ENCODE measurements around the gene NFYC.
"Not testable (repeated sequence)": the region's sequence is repeated elsewhere in the genome, so short reads cannot be mapped to it uniquely, and the experiment has no call there.

NFYC gene

DNA sequence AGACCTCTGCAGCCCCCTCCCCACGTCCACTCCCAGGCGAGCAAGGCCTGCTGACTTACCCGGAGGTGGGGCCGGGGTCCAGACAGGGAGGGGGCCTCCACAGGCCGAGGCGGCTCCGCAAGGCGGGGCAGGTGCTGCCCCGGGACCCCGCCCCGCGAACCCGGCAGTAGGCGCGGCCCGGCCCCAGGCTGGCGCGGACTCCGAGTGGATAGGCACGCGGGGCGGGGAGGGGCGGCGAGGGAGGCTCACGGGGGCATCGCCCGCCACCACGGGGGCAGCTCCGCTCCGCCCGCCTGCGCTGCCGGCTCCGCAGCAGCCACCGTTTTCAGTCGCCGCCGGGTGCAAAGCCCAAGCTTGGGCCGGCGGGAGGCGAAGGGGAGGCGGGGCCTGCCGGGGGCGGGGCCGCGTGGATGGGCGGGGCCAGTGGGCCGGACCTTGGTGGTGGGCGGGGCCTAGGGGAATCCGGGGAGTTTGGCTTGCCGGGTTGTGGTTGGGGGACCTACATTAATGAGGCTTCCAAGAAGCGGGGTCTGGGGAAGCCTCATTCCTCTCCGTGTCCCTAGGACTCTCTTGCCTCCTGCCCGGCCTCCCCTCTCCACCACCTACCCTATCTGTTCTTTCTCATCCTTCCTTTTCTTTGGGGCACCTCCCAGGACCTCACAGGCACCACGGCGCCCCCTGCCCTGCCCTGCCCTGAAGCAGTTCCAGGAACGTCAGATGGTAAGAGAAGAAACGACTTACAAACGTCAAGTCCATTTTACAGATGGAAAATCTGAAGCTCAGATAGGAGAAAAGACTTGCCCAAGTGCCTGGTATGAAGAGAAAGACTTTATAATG, 26.0 kb upstream of the NFYC start, which contains the start of gene RIMS3:
RIMS3 (minus strand) TSS at position 348 of the 837 bp plus-strand sequence. CDS start 23,757 bp downstream, outside the sequence.
- peak; percentile 73 to 80 for DNase-seq (ENCODE audit: low read depth in 2 of 2)

DNA sequence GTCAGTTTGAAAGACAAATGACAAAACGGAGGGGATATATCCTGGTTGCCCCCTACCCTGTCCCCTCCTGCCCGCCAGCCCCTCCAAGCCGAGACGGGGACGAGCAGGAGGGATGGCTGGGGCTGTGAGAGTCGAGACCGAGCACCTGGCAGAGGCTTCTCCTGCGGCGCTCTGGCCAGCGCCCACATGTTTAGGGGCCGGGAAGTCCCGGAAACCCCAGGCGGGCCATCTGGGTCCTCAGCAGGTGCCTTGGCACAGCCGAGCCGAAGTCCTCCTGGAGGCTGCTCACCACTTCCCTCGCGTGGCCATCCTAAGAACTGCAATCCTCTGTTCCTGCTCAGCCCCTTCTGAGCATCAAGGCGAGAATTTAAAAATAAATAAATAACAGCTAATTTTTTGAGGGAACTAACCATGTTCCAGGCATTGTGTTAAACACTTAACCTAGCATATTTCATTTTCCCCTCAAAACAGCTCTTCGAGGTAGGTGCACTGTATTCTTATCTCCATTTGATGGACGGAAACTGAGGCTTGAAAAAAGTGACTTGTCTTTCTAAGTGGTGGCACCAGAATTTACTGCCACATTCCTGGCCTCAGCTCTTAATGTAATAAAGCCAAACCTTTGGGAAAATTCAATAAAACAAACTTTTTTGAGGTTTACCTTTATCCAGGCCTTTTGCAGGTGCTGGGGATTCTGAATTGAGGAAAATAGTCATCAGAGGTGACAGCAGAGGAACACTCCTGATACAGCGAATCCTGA, 22.6 kb upstream of the NFYC start:
- peak; percentile 86 to 88 for DNase-seq (ENCODE audit: low read depth in 2 of 2)

DNA sequence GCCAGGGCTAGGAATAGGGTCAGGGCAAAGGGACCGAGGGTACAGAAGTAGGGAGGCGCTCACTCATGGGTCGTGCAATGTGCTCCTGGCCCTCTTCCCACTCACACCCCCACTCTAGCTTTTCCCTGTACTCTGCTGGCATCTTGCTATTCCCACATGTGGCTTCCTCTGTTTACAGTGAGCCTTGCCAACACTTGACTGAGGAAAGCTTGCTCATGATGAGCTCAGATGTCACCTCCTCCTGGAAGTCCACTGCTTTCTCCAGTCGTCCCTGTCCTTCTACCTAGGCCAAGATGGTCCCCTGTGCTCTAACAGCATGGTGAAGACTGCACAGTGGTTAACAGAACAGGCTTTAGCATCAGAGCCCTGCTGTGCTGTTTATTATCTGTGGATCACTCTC, 18.1 kb upstream of the NFYC start:
- no peak for DNase-seq (ENCODE audit: low read depth in 2 of 2)

DNA sequence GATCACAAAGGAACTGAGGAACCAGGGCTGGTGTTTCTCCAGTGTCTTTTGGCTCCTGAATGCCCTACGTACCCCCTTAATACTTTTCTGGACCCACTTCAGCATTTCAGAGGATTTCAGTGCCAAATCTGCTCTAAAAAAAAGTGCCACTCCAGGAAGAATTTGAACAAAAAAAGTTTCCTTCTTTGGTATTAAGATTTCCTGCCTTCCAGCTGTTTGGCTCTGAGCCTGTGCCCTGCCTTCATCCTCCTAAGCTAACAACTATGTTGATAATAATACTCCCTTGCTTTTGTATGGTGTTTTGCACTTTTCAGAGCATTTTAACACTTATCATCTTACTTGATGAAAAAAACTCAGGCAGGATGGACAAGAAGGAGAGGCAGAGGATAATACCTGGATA, 15.0 kb upstream of the NFYC start:
- no peak for DNase-seq (ENCODE audit: low read depth in 2 of 2)

DNA sequence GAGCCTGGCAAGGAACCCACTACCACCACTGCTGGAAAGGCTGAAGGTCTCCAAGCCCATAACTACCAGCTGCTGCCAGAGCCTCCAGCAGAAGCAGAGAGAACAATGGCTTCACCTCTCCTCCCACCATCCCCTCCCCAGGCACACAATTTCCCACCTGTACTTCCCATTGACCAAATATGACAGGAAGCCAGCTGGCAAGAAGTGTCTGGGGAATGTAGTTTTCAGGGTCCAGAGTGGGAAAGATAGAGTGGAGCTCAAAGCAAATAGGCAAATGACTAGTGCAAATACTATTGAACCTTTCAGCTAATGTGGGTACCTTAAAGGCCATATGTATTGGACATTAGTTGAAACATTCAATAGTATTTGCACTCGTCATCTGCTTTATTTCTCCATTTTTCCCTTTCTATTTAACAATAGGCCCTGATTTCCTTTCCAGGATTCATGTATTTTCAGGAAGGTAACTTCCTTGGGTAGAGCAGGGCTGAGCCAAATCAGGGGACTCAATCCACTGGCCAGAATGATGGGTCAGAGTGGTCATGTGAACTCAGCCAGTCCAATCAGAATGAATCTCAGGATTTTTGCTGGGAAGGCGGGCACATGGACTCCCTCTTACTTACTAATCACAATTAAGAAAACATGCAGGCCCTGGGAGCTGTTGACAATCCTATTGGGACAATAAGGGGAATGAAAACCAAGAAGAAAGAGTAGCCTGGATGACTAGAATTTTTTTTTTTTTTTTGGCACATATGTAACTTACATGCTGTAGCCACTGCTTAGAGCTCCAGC, 12.1 kb upstream of the NFYC start:
- DNase-seq (ENCODE audit: low read depth in 2 of 2), result no peak

DNA sequence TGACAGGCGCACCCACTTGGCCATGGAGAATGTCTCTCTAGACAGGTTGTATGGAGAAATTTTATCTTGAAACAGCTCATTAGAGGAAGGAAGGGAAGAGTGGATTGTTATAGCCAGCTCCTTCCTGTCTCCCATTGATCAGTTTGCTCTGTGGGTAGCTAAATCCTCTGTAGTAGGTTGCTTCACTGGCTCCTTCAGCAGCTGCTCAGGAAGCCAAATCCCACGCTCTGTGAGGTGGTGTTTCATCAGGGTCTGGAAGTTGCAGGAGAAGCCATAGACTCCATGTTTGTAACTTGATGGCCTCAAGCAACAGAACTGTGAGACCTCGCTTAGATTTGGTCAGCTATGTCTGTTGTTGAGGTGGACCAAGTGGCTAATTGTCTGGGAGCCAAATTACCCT, 6.8 kb upstream of the NFYC start:
- no peak for DNase-seq (ENCODE audit: low read depth in 2 of 2)

DNA sequence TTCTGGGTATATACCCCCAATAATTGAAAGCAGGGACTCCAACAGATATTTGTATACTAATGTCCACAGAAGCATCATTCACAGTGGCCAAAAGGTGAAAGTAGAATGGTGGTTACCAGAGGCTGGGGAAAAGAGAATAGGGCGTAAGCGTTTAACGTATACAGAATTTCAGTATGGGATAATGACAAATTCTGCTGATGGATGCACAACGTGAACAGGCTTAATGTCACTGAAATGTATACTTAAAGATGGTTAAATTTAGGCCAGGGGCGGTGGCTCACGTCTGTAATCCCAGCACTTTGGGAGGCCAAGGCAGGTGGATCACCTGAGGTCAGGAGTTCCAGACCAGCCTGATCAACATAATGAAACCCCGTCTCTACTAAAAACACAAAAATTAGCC, 4.4 kb upstream of the NFYC start:
- DNase-seq (ENCODE audit: low read depth in 2 of 2), result no peak

DNA sequence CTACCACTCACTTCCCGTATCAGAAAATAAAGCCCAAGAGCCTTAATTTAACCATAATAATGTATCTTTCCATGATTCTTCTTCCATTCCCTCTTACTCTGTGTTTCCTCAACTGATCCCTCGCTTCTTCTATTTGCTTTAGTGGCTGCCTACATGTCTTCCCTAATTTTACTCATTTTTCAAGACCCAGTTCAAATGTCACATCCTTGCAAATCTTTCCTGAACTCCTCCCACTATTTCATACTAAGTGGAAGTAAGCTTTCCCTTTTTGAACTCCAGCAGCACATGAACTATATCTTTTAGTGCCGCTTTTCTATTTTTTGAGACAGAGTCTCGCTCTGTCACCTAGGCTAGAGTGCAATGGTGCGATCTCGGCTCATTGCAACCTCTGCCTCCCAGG, 3.8 kb upstream of the NFYC start:
- DNase-seq (ENCODE audit: low read depth in 2 of 2), result no peak

DNA sequence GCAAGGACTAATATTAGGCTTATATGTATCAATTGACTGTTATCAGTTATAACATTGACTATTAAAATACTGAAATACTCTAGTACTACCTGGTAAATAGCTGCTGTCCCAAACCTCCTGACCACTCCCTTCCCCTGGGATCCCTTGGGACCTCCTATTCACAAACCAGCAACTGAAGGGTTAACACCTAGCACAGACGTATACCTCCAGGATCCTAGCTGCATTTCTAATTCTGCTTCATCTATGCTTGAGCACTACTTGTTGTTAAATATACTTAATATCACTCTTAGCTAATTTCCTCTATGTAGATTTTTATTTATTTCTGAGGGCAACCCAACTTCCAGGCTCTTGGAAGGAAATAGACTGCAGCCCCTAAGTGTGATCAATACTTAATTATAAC, 1.8 kb upstream of the NFYC start:
- no peak for DNase-seq (ENCODE audit: low read depth in 2 of 2)

DNA sequence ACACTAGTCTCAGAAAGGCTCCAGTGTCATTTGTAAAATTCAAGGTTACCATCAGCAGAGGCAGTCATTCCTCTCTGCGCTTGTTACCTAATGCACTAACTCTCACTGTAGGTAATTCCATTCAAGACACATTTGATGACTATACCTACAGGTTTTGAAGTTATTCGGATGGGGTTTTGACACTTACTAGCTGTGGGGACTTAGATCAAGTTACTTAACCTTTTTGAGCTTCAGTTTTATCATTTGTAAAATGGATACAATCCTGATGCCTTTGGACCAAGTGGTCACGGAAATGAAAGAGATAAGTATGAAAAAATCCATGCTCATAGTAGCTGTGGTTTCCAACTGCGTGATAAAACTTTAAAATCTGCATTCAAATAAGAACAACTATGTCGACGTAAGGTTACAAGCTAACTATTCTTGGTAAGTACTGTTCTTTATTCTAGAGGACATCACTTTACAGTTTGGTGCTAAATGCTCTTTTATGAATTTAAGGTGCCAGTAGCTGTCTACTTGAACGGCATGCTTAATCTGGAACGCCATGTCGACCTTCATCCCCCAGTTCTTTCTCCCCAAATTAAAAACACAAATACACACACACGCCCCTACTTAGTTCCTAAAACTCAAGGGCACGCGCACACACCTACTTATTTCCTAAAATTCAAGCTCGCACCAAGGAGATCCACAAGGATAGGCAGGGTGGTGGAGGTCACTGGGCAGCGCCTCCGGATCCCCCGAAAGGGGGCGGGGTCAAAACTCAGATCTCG, 550 bp upstream of the NFYC start:
- DNase-seq (ENCODE audit: low read depth in 2 of 2), result no peak

DNA sequence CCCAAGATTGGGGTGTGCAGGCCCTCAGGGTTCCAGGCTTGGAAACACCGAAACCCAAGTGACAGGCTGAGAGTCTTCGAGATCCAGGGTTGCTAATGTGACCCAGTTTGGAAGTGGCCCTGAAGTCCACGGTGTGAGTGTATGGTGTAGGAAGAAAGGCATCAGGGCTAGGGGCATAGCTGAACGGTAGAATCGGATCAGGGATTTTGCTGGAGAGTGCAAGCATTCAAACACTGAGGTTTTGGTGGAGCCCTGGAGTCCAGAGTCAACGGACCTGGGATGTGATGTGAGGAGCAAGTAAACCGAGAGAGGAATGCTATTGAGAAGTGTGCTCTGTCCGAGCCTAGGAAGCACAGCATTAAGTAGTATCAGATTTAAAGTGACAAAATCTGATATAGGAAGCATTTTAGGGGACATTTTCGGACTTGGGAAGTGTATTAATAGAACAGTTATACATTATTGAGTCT, 958 bp downstream of the NFYC start:
- DNase-seq (ENCODE audit: low read depth in 2 of 2), result no peak

DNA sequence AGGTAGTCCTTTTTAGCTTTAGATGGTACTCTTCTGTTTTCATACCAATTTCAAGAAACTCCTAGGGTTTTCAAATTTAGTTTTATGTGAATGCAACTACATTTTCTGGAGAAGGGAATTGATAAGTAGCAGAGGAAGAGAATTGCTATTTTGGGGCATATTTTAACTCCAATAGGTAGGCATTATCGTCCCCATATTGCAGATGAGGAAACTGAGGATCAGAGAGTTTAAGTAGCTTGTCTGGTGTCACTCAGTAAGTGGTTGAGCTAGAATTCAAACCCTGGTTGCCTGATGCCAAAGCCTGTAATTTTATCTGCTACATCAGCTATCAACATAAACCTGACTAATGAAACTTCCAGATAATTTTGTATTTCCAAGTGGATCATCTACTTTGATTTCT, 1.9 kb downstream of the NFYC start:
- DNase-seq (ENCODE audit: low read depth in 2 of 2), result no peak

DNA sequence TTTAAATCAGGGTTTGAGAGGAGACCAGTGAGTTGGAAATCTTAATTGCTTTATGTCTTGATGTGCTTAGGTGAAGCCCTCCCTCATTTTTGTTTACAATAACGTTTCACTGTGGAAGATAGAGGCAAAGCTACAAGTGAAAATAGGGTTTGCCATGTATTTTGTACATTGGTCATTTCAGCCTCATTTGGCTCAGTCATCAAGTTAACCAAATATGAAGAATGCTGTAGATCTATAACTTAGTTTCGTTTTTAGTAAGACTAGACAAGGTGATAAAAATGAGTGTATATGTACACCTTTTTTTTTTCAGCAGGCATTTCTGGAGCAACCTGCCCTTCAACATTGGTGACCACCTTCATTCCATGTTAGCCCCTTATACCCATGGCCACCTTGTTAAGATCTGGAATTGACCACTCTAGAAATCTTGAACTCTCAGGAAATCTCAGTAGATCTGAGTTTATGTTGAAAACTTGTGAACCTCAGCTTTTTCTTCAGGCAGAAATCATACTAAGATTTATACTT, 2.9 kb downstream of the NFYC start:
- no peak for DNase-seq (ENCODE audit: low read depth in 2 of 2)

DNA sequence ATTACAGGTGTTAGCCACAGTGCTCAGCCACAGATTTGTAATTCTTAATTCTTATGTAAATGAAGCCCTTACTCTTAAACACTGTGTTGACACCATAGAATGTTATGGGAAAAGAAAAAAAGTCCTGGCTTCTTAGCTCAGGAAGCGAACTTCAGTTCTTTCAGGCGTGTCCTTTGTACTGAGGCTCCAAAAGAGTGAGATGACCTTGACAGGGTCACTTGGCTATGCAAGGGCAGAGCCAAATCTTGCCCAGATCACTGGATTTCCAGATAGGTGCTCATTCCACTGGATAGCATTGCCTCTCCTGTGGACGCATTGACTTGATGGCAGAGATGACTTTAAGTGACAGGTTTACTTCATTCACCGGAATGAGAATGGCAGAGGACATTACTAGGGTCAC, 4.8 kb downstream of the NFYC start:
- DNase-seq (ENCODE audit: low read depth in 2 of 2), result no peak

DNA sequence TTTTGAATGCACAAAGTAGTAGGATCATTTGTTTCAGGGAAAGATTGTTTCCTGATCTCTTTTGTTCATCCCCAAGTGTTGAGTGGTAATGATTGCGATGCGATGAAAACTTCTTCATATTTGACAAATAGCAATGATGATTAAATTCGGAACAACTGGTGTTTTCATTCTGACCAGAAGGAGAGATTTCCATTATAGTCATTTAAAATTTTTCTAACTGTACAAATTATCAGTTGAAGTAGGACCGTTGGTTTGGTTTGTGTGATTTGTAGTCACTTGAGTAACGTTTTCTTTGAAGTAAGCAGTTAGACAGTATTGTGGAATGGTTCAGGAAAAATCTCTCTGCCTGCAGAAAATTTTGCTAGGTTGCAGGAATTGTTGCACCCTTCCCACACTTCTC, 5.9 kb downstream of the NFYC start:
- DNase-seq (ENCODE audit: low read depth in 2 of 2), result no peak

DNA sequence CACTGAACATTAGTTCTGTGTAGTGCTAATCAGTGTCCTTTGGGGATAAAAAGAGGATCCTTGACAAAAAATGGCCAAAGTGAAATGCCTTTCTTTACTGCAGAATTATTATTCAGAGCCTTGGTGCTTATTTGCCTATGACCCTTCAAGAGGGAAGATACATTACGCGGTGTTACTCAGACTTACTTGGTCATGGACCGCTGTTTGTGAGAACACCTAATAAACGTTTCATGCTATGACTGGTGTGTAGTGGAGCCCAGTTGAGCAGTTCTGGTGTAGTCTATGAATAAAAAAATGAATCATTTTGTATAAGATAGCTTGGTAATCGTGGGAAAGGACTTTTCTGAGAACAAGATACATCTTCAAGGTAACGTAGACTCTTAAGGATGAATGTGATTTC, 8.3 kb downstream of the NFYC start:
- no peak for DNase-seq (ENCODE audit: low read depth in 2 of 2)

DNA sequence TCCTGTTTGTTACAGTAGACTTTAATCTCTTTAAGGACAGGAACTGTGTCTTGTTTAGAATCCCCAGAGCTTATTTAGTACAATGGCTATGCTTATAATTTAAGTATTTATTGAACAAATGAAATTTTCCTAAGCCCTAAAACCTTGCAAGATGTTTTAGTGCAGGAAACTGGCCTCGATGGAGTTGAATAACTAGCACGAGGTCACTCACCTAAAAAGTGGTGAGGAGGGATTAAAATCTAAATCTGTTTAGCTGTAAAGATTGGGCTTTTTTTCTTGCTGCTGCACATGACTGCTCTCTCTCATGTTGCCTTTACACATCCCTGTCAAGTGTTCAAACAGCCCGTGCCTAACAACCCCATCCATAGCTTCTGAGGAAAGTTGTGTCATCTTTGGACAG, 10.2 kb downstream of the NFYC start:
- DNase-seq (ENCODE audit: low read depth in 2 of 2), result no peak

DNA sequence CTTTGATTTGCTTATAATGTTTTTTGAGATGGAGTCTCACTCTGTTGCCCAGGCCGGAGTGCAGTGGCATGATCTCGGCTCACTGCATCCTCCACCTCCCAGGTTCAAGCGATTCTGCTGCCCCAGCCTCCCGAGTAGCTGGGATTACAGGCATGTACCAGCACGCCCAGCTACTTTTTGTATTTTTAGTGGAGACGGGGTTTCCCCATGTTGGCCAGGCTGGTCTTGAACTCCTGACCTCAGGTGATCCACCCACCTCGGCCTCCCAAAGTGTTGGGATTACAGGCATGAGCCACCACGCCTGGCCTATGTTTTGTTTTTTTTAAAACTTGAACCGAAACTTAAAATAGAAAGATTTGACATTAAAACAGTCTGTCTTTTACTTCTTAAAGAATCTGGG, 11.3 kb downstream of the NFYC start:
- DNase-seq (ENCODE audit: low read depth in 2 of 2), result not testable (repeated sequence)

DNA sequence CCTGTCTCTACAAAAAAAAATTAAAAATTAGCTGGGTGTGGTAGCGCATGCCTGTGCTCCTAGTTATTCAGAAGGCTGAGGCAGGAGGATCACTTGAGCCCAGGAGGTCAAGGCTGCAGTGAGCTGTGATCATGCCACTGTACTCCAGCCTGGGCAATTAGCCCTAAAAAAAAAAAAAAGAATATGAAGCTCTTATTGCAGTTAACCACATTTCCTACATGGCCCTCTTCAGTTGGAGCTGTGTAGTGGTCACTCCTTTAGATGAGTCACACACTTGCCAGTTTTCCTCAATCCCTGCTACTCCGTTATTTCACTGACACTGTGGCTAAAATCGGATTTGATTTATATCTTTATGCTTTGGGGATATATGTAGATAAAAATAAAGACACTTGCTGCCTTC, 11.8 kb downstream of the NFYC start:
- DNase-seq (ENCODE audit: low read depth in 2 of 2), result no peak

DNA sequence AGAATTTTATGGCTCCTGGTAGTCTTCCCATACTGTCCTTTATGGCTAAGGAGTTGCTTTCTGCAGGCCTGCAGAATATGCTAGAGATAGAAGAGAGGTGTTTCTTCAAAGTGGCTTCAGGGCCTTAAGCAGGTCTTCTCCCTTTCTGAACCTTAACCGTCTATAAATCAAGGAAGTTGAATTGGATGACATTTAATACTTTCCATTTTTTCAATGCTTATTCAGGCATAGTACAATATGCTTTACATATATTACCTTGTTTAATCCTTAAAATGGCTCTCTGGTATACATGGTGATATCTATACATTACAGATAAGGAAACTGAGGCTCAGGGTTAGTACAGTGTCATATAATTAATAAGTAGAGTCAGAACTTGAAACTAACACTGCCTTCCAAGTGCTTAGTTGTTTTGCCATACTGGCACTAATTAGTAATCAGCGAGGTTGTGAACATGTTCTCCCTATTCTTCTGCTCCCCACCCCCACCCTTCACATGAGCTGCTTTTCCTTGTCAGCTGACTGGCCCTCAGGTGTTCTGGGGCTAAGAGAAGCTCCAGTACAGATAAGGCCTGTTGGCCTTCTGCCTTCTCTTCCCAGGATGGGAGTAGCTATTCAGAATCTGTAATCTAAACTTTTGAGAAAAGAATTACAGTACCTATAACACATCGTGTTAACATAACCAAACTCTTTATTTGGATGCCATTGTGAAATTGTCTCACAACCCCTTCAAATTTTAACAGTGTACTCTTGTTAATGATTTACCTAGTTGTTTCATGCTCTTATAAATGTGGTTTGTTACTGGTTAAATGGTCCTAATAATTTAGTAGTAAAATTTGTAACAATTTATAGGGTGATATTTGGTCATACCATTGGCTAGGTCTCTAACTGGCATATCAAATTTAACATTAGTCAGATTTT, 13.6 kb downstream of the NFYC start:
- no peak for DNase-seq (ENCODE audit: low read depth in 2 of 2)

Measured in activated CD4-positive, alpha-beta T cell treated with anti-CD3 and anti-CD28 coated beads for 24 hours (primary cell).